HepG2 (cell line): ENCODE data around the gene PCNP. TPM values are rescaled to one million over a fixed set of nuclear protein-coding genes. Genes with fewer than 3 reads are reported as not detected.

ENCODE experiments used
- ATAC-seq: fragments of 200-7000 bp; cut with Tn5 transposase; 3 replicates; pipeline ENCODE4 v1.9.1; 2020; ENCODE audit warnings: mild to moderate bottlenecking, moderate library complexity
- BruUV-seq: library from RNA; stranded (reverse); fragments of 400-500 nt; replicated peaks from 2 replicates; lab custom pipeline; 2021; lab: Mats Ljungman, UMichigan
- CTCF ChIA-PET: fragments of 300-600 bp; formaldehyde crosslinking; extraction: SDS; loops from one replicate; lab custom pipeline; 2021; ENCODE audit warnings: low total read pairs, inconsistent platforms, low intra/inter-chr PET ratio; lab: Yijun Ruan, JAX
- POLR2A ChIA-PET: fragments of 350-600 bp; sonication (Branson Sonifier 250); formaldehyde crosslinking; loops from one replicate; lab custom pipeline; 2020; ENCODE audit warnings: antibody characterized with exemption, inconsistent platforms; lab: Yijun Ruan, JAX
- DNase-seq: peaks from one replicate; pipeline ENCODE4 v3.0.0-alpha.2; 2015; ENCODE audit warnings: low spot score
- FAIRE-seq: peaks from 3 replicates; lab custom pipeline; 2011; peaks lifted over from hg19 to GRCh38; lab: Jason Lieb, UNC
- H2AFZ ChIP-seq: one replicate; pipeline ENCODE4 v1.6.1; 2011; ENCODE audit warnings: low read length, inconsistent platforms
- H3K27ac ChIP-seq: fragments of 300-600 bp; 3 replicates; pipeline ENCODE4 v1.8.0; 2011; ENCODE audit warnings: mixed run types, mild to moderate bottlenecking, mixed read lengths, low read length, inconsistent platforms; ENCODE audit not compliant: insufficient read depth; ENCODE audit errors: extremely low read length
- H3K27me3 ChIP-seq, 2 experiments: fragments of 200-600 bp in 1 of 2; 2 replicates in 1 of 2; 3 replicates in 1 of 2; pipeline versions ENCODE4 v1.6.0 to v1.8.0; 2011; ENCODE audit warnings: low read length in 2 of 2, mild to moderate bottlenecking in 2 of 2, moderate library complexity in 2 of 2, inconsistent platforms in 1 of 2; ENCODE audit not compliant: insufficient read depth in 2 of 2, control insufficient read depth in 1 of 2
- H3K36me3 ChIP-seq, 2 experiments: fragments of 200-600 bp in 1 of 2; replicated peaks in 1 of 2; 2 replicates in 1 of 2; 3 replicates in 1 of 2; pipeline versions ENCODE4 v1.5.1 to v1.8.0; 2011; ENCODE audit warnings: low read length in 2 of 2, inconsistent platforms in 1 of 2; ENCODE audit not compliant: insufficient read depth in 2 of 2, control insufficient read depth in 1 of 2
- H3K4me1 ChIP-seq: 2 replicates; pipeline ENCODE4 v1.5.1; 2012; ENCODE audit warnings: low read length, inconsistent platforms; ENCODE audit not compliant: insufficient read depth
- H3K4me2 ChIP-seq: 2 replicates; pipeline ENCODE4 v1.6.0; 2011; ENCODE audit warnings: low read depth, low read length, inconsistent platforms
- H3K4me3 ChIP-seq, 3 experiments: fragments of 200-600 bp in 1 of 3; sonication (generic), shearing (Covaris generic) in 1 of 3; replicated peaks in 1 of 3; 2 replicates each; pipeline ENCODE4 v1.5.1; 2011 to 2016; ENCODE audit warnings: low read length in 3 of 3, inconsistent platforms in 2 of 3, low read depth in 2 of 3, mild to moderate bottlenecking in 2 of 3, control low read depth in 1 of 3, mixed read lengths in 1 of 3; ENCODE audit not compliant: insufficient read depth in 1 of 3
- H3K79me2 ChIP-seq: one replicate; pipeline ENCODE4 v1.6.1; 2011; ENCODE audit warnings: low read length, inconsistent platforms; ENCODE audit not compliant: insufficient read depth
- H3K9ac ChIP-seq: 2 replicates; pipeline ENCODE4 v1.6.0; 2011; ENCODE audit warnings: mild to moderate bottlenecking, low read depth, low read length, inconsistent platforms; ENCODE audit not compliant: insufficient read depth
- H3K9me3 ChIP-seq: 2 replicates; pipeline ENCODE4 v1.5.1; 2012; ENCODE audit warnings: mild to moderate bottlenecking, low read length
- H4K20me1 ChIP-seq: 2 replicates; pipeline ENCODE4 v1.6.0; 2011; ENCODE audit warnings: inconsistent platforms, mild to moderate bottlenecking, low read length, moderate library complexity; ENCODE audit not compliant: insufficient read depth
- CREB1 ChIP-seq, 2 experiments: fragments of 450-650 bp in 1 of 2; IDR thresholded peaks; 2 replicates each; pipeline ENCODE4 v1.6.1; 2016 to 2017; ENCODE audit warnings: control low read depth in 1 of 2, mild to moderate bottlenecking in 1 of 2, missing compliant biosample characterization in 1 of 2, missing genetic modification characterization in 1 of 2
- HOXA7 ChIP-seq: sonication (generic); formaldehyde crosslinking; IDR thresholded peaks from 2 replicates; pipeline ENCODE4 v1.8.1; 2022; ENCODE audit warnings: mild to moderate bottlenecking, missing genetic modification reagents, moderate library complexity
- JUN ChIP-seq: sonication (generic); formaldehyde crosslinking; IDR thresholded peaks from 2 replicates; pipeline ENCODE4 v1.4.0; 2020; ENCODE audit warnings: mild to moderate bottlenecking, missing genetic modification reagents
- PAWR ChIP-seq: sonication (generic); formaldehyde crosslinking; IDR thresholded peaks from 2 replicates; pipeline ENCODE4 v1.4.0; 2020; ENCODE audit warnings: missing genetic modification reagents, mild to moderate bottlenecking, borderline replicate concordance
- PCBP1 ChIP-seq: fragments of 200-400 bp; formaldehyde crosslinking; IDR thresholded peaks from 2 replicates; pipeline ENCODE4 v1.6.1; 2017; ENCODE audit warnings: mild to moderate bottlenecking, low read depth, low read length, borderline replicate concordance
- SNAI1 ChIP-seq: sonication (generic); formaldehyde crosslinking; IDR thresholded peaks from 2 replicates; pipeline ENCODE4 v1.5.0; 2020; ENCODE audit warnings: mild to moderate bottlenecking, missing genetic modification reagents, borderline replicate concordance
- ZNF230 ChIP-seq: sonication (generic); formaldehyde crosslinking; IDR thresholded peaks from 2 replicates; pipeline ENCODE4 v1.4.0; 2020; ENCODE audit warnings: mild to moderate bottlenecking, missing genetic modification reagents
- ZNF552 ChIP-seq: sonication (generic); formaldehyde crosslinking; IDR thresholded peaks from 2 replicates; pipeline ENCODE4 v1.9.0; 2022; ENCODE audit warnings: missing genetic modification reagents, mild to moderate bottlenecking, borderline replicate concordance
- ZNF83 ChIP-seq: sonication (generic); formaldehyde crosslinking; IDR thresholded peaks from 2 replicates; pipeline ENCODE4 v1.4.0; 2020; ENCODE audit warnings: missing genetic modification reagents, mild to moderate bottlenecking, borderline replicate concordance
- WGBS: methylation state at CpG from one replicate; pipeline ENCODE4 v1.1.6; 2017; ENCODE audit warnings: low lambda C conversion rate; 5-methylcytosine and 5-hydroxymethylcytosine counted together
- in situ Hi-C: cut with HindIII; loops from 2 replicates; pipeline ENCODE4 v1.10.0; 2017; ENCODE audit warnings: low pct_unique_long_range_greater_than_20kb; ENCODE audit not compliant: extremely low pct_ligation_motif_present
- intact Hi-C: fragments of 100-400 bp; cut with micrococcal nuclease; formaldehyde crosslinking; loops from one replicate; pipeline ENCODE4 v1.10.0; 2022; ENCODE audit not compliant: unreplicated experiment
- polyA plus RNA-seq, 8 experiments: library from polyadenylated mRNA; depleted of rRNA in 3 of 8; stranded (reverse) in 7 of 8; unstranded in 1 of 8; fragments of >200 nt; fragmentation: Illumina TruSeq in 4 of 8; extraction: Trizol in 4 of 8; gene quantifications; 2 replicates each; pipeline versions ENCODE4 v1.2.1 to v1.2.3, GENCODE V29; 2011 to 2016; ENCODE audit warnings: low read depth in 4 of 8, missing spikeins in 1 of 8, mixed read lengths in 1 of 8; ENCODE audit not compliant: insufficient read depth in 1 of 8
- total RNA-seq, 5 experiments: library from RNA; depleted of rRNA; stranded (reverse); fragments of >200 nt; fragmentation: Illumina TruSeq; extraction: Trizol; gene quantifications; 2 replicates each; pipeline ENCODE4 v1.2.3, GENCODE V29; 2016; ENCODE audit warnings: low read depth in 1 of 5
- TF ChIP-seq, protein P1 (sequence below): sonication (generic); formaldehyde crosslinking; IDR thresholded peaks from 2 replicates; pipeline ENCODE4 v1.9.0; 2021; ENCODE audit warnings: missing genetic modification reagents, borderline replicate concordance
- TF ChIP-seq, protein P2 (sequence below): sonication (generic); formaldehyde crosslinking; IDR thresholded peaks from 2 replicates; pipeline ENCODE4 v1.8.1; 2023; ENCODE audit warnings: missing genetic modification reagents, inconsistent platforms, borderline replicate concordance

Gene PCNP
- total and polyA plus RNA-seq, 2 of the 13 experiments (the other 11 are each of a cell fraction or from before 2014, with no cell fraction given): 44.1 to 78.2 TPM

DNA sequence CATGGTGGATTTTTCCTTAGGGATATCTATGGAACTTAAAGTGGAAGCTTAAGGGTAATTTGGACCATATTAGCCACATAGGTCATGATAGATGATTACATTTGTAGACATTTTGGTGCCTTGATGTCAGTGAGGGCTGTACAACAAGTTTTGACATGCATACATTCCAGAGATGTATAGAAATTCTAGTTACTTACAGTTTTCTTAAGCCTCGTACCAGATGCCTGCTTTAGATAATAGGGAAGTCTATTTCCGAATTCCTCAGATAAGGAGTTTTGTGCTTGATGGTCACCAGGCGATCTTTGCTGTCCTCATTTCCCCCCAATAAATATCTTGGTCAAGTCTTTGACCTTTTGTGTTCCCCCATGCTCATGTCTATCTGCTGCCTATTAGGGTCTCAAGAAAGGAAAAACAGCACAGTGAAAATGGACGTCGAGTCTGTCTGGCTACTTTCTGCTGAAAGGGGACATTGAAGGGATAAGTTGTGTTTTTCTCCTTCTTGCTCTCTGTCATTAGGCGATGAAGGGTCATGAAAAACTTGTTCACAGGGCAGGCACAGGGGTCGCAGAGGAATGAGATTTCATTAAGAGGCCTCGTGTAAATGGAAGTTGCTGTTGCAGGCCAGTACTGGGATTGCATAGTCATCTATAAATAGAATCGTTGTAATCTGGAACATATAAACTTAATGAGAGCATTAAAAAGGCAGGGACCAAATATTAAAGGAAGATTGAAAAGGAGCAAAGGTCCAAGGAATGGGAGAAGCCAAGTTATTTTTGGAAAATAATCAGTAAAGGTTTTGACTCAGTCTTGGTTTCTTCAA, 41.0 kb upstream of the PCNP start:
- no peak overlapping the region for H3K4me2 ChIP-seq
- H3K9me3 ChIP-seq: no peaks in the 10 kb centered on the region
- FAIRE-seq (no peak), ATAC-seq (no peak), DNase-seq (no peak)
- in situ Hi-C loops: no loop called here
- no peak overlapping the region for H3K4me3 ChIP-seq
- H3K27ac ChIP-seq: no peak overlapping the region
- no peaks in the 10 kb centered on the region for H4K20me1 ChIP-seq
- 7% methylated on average over 9 of the region's 9 CpGs for WGBS
- no peak overlapping the region for H3K9ac ChIP-seq
- H3K36me3 ChIP-seq: no peaks in the 10 kb centered on the region
- POLR2A ChIA-PET: no interaction called here
- H3K79me2 ChIP-seq: no peaks in the 10 kb centered on the region
- H3K4me1 ChIP-seq: no peaks in the 10 kb centered on the region
- CTCF ChIA-PET: no interaction called here
- TF ChIP-seq SNAI1: no peak
- no peak for TF ChIP-seq ZNF83 (CRISPR knock-in tag)
- TF ChIP-seq PAWR: no peak
- TF ChIP-seq, all 625 proteins: peak for 0
- intact Hi-C loops: no loop called here
- H3K27me3 ChIP-seq: 0 out of 5 replicates have a peak, but pooled peaks cover 0 to 7% of the 10 kb centered on the region in 2 experiments
- BruUV-seq: no TSS peak
- H2AFZ ChIP-seq: no peak overlapping the region

DNA sequence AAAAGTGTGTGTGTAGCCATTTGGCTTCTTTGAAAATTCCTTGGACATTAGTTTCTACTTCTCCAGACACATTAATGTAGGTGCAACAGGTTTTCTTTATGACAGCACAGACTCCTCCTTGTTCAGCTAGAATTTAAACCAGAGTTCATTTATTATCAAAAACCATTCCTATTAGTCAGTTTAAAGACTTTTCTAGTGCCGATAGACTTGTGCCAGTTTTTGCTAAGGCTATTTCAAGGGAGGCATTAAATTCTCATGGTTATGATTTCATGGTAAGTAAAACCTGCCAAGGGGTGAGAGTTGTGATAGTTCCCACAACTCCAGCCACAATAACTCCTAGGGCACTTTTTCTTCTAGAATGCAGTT, 40.4 kb upstream of the PCNP start:
- Histone ChIP-seq H3K36me3 (no peaks in the 10 kb centered on the region), H2AFZ (no peak overlapping the region), H3K4me3 (no peak overlapping the region), H3K9ac (no peak overlapping the region), H4K20me1 (no peaks in the 10 kb centered on the region), H3K4me2 (no peak overlapping the region), H3K27ac (no peak overlapping the region), H3K4me1 (no peaks in the 10 kb centered on the region), H3K9me3 (no peaks in the 10 kb centered on the region), H3K79me2 (no peaks in the 10 kb centered on the region), H3K27me3 (0 out of 5 replicates have a peak, but pooled peaks cover 0 to 7% of the 10 kb centered on the region in 2 experiments)
- ChIA-PET POLR2A (no interaction called here), CTCF (no interaction called here)
- 0% methylated on average over 1 of the region's 1 CpG for WGBS
- intact Hi-C loops (no loop called here), in situ Hi-C loops (no loop called here)
- no peak for DNase-seq
- no peak for ATAC-seq
- no TSS peak for BruUV-seq
- FAIRE-seq: no peak
- TF ChIP-seq HOXA7 (CRISPR knock-in tag): no peak
- TF ChIP-seq ZNF552 (CRISPR knock-in tag): no peak
- no peak for TF ChIP-seq ZNF230 (CRISPR knock-in tag)
- no peak for TF ChIP-seq CREB1 (IDR thresholded peaks at IDR 0.05)
- no peak for TF ChIP-seq CREB1 (CRISPR knock-in tag; IDR thresholded peaks at IDR 0.05)
- TF ChIP-seq, protein P1, sequence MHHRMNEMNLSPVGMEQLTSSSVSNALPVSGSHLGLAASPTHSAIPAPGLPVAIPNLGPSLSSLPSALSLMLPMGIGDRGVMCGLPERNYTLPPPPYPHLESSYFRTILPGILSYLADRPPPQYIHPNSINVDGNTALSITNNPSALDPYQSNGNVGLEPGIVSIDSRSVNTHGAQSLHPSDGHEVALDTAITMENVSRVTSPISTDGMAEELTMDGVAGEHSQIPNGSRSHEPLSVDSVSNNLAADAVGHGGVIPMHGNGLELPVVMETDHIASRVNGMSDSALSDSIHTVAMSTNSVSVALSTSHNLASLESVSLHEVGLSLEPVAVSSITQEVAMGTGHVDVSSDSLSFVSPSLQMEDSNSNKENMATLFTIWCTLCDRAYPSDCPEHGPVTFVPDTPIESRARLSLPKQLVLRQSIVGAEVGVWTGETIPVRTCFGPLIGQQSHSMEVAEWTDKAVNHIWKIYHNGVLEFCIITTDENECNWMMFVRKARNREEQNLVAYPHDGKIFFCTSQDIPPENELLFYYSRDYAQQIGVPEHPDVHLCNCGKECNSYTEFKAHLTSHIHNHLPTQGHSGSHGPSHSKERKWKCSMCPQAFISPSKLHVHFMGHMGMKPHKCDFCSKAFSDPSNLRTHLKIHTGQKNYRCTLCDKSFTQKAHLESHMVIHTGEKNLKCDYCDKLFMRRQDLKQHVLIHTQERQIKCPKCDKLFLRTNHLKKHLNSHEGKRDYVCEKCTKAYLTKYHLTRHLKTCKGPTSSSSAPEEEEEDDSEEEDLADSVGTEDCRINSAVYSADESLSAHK: no peak
- TF ChIP-seq PCBP1: no peak
- TF ChIP-seq, protein P2, sequence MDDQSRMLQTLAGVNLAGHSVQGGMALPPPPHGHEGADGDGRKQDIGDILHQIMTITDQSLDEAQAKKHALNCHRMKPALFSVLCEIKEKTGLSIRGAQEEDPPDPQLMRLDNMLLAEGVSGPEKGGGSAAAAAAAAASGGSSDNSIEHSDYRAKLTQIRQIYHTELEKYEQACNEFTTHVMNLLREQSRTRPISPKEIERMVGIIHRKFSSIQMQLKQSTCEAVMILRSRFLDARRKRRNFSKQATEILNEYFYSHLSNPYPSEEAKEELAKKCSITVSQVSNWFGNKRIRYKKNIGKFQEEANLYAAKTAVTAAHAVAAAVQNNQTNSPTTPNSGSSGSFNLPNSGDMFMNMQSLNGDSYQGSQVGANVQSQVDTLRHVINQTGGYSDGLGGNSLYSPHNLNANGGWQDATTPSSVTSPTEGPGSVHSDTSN (CRISPR knock-in tag): no peak
- TF ChIP-seq JUN (CRISPR knock-in tag): no peak
